ENCODE data around the gene PDE4DIP.
"Not testable (repeated sequence)": the region's sequence is repeated elsewhere in the genome, so short reads cannot be mapped to it uniquely, and the experiment has no call there.

The PDE4DIP gene

DNA sequence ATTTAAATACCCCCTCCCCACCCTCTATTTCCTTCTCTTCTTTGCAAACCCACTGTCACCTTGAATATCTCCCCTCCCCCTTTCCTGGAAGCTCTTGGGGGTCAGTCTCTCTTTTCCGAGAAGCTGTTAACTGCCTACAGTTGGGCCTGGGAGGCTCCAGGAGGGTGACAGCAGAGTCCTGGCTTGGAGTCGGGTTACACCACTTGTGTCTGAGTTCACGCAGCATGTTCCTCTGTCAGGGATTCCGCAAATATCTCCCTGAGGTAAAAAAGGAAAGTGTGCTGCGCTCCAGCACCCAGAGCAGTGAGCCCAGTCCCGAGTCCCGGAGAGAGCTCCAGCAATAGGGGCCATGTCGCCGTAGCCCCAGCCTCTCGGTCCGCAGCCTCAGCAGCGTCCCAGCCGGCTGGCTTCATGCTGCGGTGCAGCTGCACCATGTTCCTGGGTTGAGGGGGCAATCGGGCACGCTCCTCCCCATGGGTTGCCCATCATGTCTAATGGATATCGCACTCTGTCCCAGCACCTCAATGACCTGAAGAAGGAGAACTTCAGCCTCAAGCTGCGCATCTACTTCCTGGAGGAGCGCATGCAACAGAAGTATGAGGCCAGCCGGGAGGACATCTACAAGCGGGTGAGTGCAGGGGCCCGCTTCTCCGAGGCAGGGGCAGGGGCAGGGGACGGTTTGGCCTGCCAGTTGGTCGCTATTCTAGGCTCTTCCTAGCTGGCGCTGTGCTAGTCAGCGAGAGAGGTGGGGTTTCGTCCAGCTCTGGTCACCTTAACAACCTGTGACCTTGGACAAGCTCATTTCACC lies 45.2 kb downstream of the PDE4DIP start:
- not testable (repeated sequence) for H3K4me1 Mint-ChIP-seq, H3K36me3 Mint-ChIP-seq, DNase-seq

GRCh38 chr1:148890075-148890568 lies 45.9 kb downstream of the PDE4DIP start:
- ATAC-seq (replicated peaks); H3K4me1 Mint-ChIP-seq; DNase-seq; H3K4me3 Mint-ChIP-seq; H3K9me3 Mint-ChIP-seq; H3K27me3 Mint-ChIP-seq; H3K36me3 Mint-ChIP-seq; H3K27ac Mint-ChIP-seq: not testable (repeated sequence)

More for the DNA sequence above, 45.2 kb downstream of the PDE4DIP start:
- not testable (repeated sequence) for H3K27me3 Mint-ChIP-seq; ATAC-seq (replicated peaks); H3K9me3 Mint-ChIP-seq; H3K27ac Mint-ChIP-seq; H3K4me3 Mint-ChIP-seq

- H3K4me3 Mint-ChIP-seq; H3K27ac Mint-ChIP-seq; H3K4me1 Mint-ChIP-seq; ATAC-seq (replicated peaks); H3K9me3 Mint-ChIP-seq; H3K36me3 Mint-ChIP-seq; DNase-seq; H3K27me3 Mint-ChIP-seq: not testable (repeated sequence)
Observed at GRCh38 chr1:148894360-148895352, 50.4 kb downstream of the PDE4DIP start.

GRCh38 chr1:148900026-148900425 lies 55.8 kb downstream of the PDE4DIP start:
- H3K4me1 Mint-ChIP-seq; H3K4me3 Mint-ChIP-seq; H3K9me3 Mint-ChIP-seq; DNase-seq; H3K27me3 Mint-ChIP-seq; H3K27ac Mint-ChIP-seq; H3K36me3 Mint-ChIP-seq; ATAC-seq (replicated peaks): not testable (repeated sequence)

DNA sequence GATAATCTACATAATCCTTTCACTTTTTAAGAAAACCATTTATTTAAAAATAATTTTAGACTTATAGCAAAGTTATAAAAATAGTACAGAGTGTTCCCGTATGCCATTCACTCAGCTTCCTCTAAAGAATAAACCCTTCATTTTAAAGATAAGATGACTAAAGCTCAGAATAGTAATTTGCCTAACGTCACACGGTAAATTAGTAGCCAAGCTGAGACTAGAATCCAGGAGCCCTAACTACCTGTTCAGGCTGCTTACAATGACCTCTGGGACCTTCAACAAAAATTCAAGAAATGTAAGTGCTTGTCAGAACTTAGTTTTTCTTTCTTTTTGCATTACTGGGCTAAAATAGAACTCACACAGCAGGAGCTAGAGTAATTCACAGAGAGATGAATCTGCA lies 56.5 kb downstream of the PDE4DIP start:
- peak in 1 of 2 donors; percentile 38 for ATAC-seq (replicated peaks)
- H3K9me3 Mint-ChIP-seq, H3K4me3 Mint-ChIP-seq, H3K4me1 Mint-ChIP-seq, DNase-seq, H3K36me3 Mint-ChIP-seq, H3K27ac Mint-ChIP-seq, H3K27me3 Mint-ChIP-seq: not testable (repeated sequence)

- not testable (repeated sequence) for DNase-seq, H3K27me3 Mint-ChIP-seq, H3K9me3 Mint-ChIP-seq, H3K36me3 Mint-ChIP-seq, H3K4me3 Mint-ChIP-seq, H3K27ac Mint-ChIP-seq, H3K4me1 Mint-ChIP-seq
- peak; percentile 71 to 77 for ATAC-seq (replicated peaks)
Observed at GRCh38 chr1:148901150-148901952, 57.1 kb downstream of the PDE4DIP start.

DNA sequence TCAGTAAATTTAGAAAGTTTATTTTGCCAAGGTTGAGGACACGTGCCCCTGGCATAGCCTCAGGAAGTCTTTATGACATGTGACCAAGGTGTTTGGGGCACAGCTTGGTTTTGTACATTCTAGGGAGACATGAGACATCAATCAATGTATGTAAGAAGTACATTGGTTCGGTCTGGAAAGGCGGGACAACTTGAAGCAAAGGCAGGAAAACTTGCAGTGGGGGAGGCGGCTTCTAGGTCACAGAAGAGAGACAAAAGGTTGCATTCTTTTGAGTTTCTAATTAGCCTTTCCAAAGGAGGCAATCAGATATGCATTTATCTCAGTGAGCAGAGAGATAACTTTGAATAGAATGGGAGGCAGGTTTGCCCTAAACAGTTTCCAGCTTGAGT lies 57.7 kb downstream of the PDE4DIP start:
- not testable (repeated sequence) for H3K27ac Mint-ChIP-seq, H3K36me3 Mint-ChIP-seq

GRCh38 chr1:148909219-148909826 lies 65.1 kb downstream of the PDE4DIP start:
- H3K36me3 Mint-ChIP-seq; H3K27ac Mint-ChIP-seq; H3K27me3 Mint-ChIP-seq; DNase-seq; H3K4me1 Mint-ChIP-seq; H3K4me3 Mint-ChIP-seq; ATAC-seq (replicated peaks); H3K9me3 Mint-ChIP-seq: not testable (repeated sequence)

More for the DNA sequence above, 57.7 kb downstream of the PDE4DIP start:
- not testable (repeated sequence) for ATAC-seq (replicated peaks); H3K9me3 Mint-ChIP-seq; H3K4me3 Mint-ChIP-seq; H3K4me1 Mint-ChIP-seq; H3K27me3 Mint-ChIP-seq; DNase-seq

DNA sequence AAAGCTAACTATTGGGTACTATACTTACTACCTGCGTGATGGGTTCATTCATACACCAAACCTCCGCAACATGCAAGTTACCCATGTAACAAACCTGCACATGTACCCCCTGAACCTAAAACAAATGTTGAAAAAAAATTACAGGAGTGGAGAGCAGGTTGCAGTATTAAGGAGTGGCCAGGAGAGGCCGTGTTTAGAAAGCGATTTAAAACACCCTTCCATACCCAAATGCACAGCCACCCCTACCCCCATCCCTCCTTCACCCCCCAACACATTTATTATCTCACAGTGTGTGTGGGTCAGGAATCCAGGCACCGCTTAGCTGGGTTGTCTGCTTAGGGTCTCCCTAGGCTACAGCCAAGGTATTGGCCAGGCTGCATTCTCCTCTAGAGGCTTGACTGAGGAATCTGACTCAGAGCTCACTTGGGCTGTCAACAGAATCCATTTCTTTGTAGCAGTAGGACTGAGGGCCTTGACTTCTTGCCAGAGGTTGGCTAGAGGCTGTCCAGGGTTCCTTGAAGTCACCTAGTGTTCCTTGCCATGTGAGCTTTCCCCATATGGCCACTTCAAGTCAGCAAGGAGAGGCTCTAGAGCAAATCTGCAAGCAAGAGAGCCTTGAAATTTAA lies 67.2 kb downstream of the PDE4DIP start:
- H3K27me3 Mint-ChIP-seq, H3K4me3 Mint-ChIP-seq, H3K36me3 Mint-ChIP-seq, H3K27ac Mint-ChIP-seq, H3K9me3 Mint-ChIP-seq, DNase-seq, H3K4me1 Mint-ChIP-seq: not testable (repeated sequence)
- peak; percentile 53 to 56 for ATAC-seq (replicated peaks)

DNA sequence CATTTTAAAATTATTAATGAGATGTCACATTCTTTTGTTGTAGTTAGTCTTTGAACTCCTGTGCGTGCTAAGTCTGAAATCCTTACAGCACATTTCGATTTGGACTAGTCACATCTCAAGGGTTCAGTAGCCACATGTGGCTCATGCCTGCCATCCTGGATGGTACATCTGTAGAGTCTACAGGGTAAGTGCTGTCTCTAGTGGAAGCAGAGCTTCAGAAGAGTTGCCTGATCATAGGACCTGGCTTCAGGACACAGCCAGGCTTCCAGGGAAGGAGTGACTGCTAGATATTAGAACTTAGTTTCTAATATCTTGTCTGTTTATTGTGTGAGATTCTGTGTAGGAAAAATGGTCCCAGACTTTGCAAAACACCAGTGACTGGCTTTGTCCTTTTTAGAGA lies 72.0 kb downstream of the PDE4DIP start:
- not testable (repeated sequence) for H3K27me3 Mint-ChIP-seq; H3K4me3 Mint-ChIP-seq; H3K27ac Mint-ChIP-seq; H3K9me3 Mint-ChIP-seq; DNase-seq; ATAC-seq (replicated peaks); H3K36me3 Mint-ChIP-seq
- H3K4me1 Mint-ChIP-seq, result peaks cover 4 to 10% of the 10 kb centered on the region in 2 donors

GRCh38 chr1:148916695-148917348 lies 72.6 kb downstream of the PDE4DIP start:
- H3K9me3 Mint-ChIP-seq; DNase-seq; H3K27me3 Mint-ChIP-seq; H3K36me3 Mint-ChIP-seq; ATAC-seq (replicated peaks); H3K4me3 Mint-ChIP-seq; H3K27ac Mint-ChIP-seq: not testable (repeated sequence)
- peaks cover 4 to 10% of the 10 kb centered on the region in 2 donors for H3K4me1 Mint-ChIP-seq

GRCh38 chr1:148918836-148919447 lies 74.7 kb downstream of the PDE4DIP start:
- not testable (repeated sequence) for ATAC-seq (replicated peaks); H3K9me3 Mint-ChIP-seq; H3K36me3 Mint-ChIP-seq; H3K4me3 Mint-ChIP-seq; H3K27ac Mint-ChIP-seq; DNase-seq; H3K27me3 Mint-ChIP-seq
- peaks cover 4 to 10% of the 10 kb centered on the region in 2 donors for H3K4me1 Mint-ChIP-seq
